Skeletal muscle satellite cell (primary cell): ENCODE results near the gene SMYD3.
"Not testable (repeated sequence)": the region's sequence is repeated elsewhere in the genome, so short reads cannot be mapped to it uniquely, and the experiment has no call there.

Experiments used
- H3K27me3 ChIP-seq: 2 replicates; pipeline ENCODE4 v1.7.0; 2013; ENCODE audit warnings: low read length; ENCODE audit not compliant: control insufficient read depth, insufficient read depth
- H3K36me3 ChIP-seq: 2 replicates; pipeline ENCODE4 v1.7.0; 2013; ENCODE audit warnings: mild to moderate bottlenecking, control low read depth, low read length; ENCODE audit not compliant: insufficient read depth
- H3K4me1 ChIP-seq: 2 replicates; pipeline ENCODE4 v1.7.0; 2013; ENCODE audit warnings: low read length; ENCODE audit not compliant: control insufficient read depth, insufficient read depth
- H3K4me2 ChIP-seq: 2 replicates; pipeline ENCODE4 v1.7.0; 2013; ENCODE audit warnings: mild to moderate bottlenecking, low read length
- H3K4me3 ChIP-seq: 2 replicates; pipeline ENCODE4 v1.7.0; 2013; ENCODE audit warnings: low read length
- H3K9ac ChIP-seq: 2 replicates; pipeline ENCODE4 v1.7.0; 2013; ENCODE audit warnings: mild to moderate bottlenecking, low read depth, low read length, moderate library complexity
- H3K9me3 ChIP-seq: replicated peaks from 2 replicates; pipeline ENCODE4 v1.7.0; 2013; ENCODE audit warnings: mild to moderate bottlenecking, control low read depth, low read length

Gene SMYD3

DNA sequence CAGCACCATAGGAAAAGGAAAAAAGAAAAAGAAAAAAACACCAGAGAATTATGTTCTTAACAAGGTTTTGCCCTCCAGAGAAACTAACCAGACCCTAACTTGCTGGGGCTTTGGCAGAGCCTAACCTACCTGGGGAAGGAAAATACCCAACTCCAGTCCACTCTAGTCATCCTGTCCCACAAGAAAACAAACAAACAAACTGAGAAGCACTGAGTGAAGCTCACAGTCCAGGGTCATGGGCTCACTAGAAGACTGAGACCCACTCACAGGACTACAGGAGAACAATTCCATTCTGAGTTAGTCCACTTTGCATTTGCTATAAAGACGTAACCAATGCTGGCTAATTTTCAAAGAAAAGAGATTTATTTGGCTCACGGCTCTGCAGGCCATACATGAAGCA, 543.4 kb downstream of the SMYD3 start:
- Histone ChIP-seq H3K9me3 (no peaks in the 10 kb centered on the region), H3K27me3 (no peaks in the 10 kb centered on the region), H3K4me3 (no peak overlapping the region), H3K36me3 (no peaks in the 10 kb centered on the region), H3K4me2 (no peak overlapping the region), H3K4me1 (peaks cover 3% of the 10 kb centered on the region), H3K9ac (no peak overlapping the region)

DNA sequence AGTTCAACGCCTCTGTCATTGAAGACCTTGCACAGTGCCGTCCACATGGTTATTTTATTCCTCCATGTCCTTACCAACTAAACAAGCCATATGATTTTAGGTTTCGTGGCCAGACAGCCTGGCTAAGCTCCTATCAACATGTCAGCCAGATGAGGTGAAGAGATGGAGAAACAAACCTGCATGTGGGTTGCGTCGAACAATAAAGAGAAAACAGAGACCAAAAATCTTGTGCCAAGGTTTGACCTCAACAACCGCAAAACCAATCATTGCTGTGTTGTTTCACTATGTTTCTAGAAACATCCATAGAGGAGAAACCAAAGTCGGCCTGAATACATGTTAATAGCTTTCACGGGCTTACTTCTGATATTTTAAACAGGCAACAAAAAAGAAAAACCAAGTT, 544.6 kb downstream of the SMYD3 start:
- H3K9ac ChIP-seq, result no peak overlapping the region
- no peaks in the 10 kb centered on the region for H3K4me1 ChIP-seq
- no peaks in the 10 kb centered on the region for H3K9me3 ChIP-seq
- H3K36me3 ChIP-seq, result no peaks in the 10 kb centered on the region
- H3K4me2 ChIP-seq, result no peak overlapping the region
- no peaks in the 10 kb centered on the region for H3K27me3 ChIP-seq
- H3K4me3 ChIP-seq, result no peak overlapping the region

DNA sequence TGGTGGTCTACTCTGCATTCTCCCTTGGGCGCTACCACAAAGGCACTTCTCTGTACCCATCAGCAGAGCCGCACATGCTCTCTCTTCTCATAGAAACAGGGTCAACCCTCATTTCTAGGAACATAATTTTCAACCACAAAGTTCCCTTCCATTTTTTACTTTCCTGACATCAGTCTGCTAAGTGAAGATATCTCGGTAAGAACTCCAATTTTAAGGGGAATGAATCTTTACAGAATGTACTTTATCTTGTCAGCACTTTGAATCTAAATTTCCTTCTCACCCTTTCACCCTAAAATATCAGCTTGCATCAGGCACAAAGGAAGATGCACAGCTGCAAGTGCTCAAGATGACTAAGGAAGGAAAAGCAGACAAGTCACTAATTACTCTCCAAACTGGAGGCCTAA, 545.9 kb downstream of the SMYD3 start:
- Histone ChIP-seq H3K36me3 (no peaks in the 10 kb centered on the region), H3K4me1 (no peaks in the 10 kb centered on the region), H3K4me2 (no peak overlapping the region), H3K27me3 (no peaks in the 10 kb centered on the region), H3K4me3 (no peak overlapping the region), H3K9me3 (no peaks in the 10 kb centered on the region), H3K9ac (no peak overlapping the region)

DNA sequence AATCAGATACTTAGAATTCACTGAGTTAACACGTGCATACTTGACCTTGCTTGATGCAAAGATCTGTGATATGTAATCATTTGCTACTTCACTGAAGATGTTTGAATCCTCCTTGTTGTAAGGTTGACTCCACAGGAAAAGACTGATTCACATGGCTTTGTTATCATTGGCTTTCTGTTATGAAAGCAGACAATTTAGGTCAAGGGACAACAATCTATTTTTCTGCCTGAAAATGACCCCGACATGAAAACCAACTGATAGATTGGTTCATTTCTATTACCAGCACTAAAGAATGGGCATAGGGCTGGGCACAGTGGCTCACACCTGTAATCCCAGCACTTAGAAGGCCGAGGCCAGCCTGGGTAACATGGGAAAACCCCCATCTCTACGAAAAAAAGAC, 546.9 kb downstream of the SMYD3 start:
- Histone ChIP-seq H3K9me3 (no peaks in the 10 kb centered on the region), H3K36me3 (no peaks in the 10 kb centered on the region), H3K4me1 (no peaks in the 10 kb centered on the region), H3K27me3 (no peaks in the 10 kb centered on the region), H3K4me3 (no peak overlapping the region), H3K4me2 (no peak overlapping the region), H3K9ac (no peak overlapping the region)

DNA sequence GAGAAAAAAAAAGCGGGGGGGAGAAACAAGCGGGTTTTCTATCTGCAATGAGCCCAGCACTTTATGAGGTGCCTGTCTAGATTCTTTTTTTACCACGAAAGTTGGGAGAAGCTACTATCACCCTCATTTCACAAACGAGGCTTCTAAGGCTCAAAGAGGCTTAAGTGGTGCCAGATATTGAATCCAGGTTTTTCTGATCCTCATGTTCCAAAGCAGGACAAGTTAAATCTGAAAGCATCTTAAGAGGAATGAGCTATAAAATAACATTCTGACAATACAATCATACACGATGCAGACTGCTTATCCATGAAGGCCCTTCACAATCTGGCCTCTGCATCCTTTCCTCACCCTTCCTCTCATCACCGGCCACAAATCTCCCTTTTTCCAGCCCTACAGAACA, 549.1 kb downstream of the SMYD3 start:
- Histone ChIP-seq H3K9me3 (no peaks in the 10 kb centered on the region), H3K4me3 (no peak overlapping the region), H3K9ac (no peak overlapping the region), H3K4me2 (no peak overlapping the region), H3K4me1 (peaks cover 9% of the 10 kb centered on the region), H3K27me3 (no peaks in the 10 kb centered on the region), H3K36me3 (no peaks in the 10 kb centered on the region)

DNA sequence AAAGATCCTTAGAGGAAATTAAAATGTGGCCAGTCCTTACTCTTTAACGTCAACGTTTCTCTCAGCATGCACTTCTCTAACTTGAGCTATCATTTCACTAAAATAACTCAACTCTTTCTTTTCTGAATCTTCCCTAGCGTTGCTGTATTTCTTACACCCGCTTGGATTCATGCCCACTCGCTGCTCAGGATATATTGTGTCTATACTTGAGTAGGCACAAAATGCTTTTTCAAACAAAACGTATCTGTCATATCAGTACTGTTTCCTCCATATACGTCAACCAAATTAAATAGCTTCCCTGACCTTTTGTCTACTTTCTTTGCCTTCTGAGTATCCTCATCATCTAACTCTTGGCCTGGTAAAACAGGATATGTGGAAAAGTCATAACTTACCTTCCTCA, 549.7 kb downstream of the SMYD3 start:
- Histone ChIP-seq H3K9me3 (no peaks in the 10 kb centered on the region), H3K9ac (no peak overlapping the region), H3K4me3 (no peak overlapping the region), H3K4me2 (no peak overlapping the region), H3K4me1 (peaks cover 9% of the 10 kb centered on the region), H3K27me3 (no peaks in the 10 kb centered on the region), H3K36me3 (no peaks in the 10 kb centered on the region)

DNA sequence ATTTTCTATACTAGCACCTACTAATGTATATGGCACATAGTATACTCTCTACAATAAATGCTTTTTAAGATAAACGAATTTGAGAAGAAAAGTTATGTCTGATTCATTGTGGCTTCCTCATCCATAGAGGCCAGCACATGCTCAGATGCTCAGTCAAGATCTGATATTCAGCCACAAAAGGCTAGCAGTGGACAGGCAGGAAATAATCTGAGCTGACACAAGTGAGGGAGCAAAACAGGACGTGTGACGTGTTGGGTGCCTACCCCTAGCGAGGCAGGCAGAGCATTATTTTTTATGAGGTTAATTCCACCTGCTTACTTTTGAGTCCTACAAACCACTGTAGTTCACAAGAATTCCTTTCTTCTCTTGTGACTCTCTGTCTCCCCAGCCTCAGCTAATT, 550.9 kb downstream of the SMYD3 start:
- Histone ChIP-seq H3K9me3 (no peaks in the 10 kb centered on the region), H3K4me1 (peaks cover 9% of the 10 kb centered on the region), H3K4me2 (no peak overlapping the region), H3K4me3 (no peak overlapping the region), H3K36me3 (no peaks in the 10 kb centered on the region), H3K9ac (no peak overlapping the region), H3K27me3 (no peaks in the 10 kb centered on the region)

DNA sequence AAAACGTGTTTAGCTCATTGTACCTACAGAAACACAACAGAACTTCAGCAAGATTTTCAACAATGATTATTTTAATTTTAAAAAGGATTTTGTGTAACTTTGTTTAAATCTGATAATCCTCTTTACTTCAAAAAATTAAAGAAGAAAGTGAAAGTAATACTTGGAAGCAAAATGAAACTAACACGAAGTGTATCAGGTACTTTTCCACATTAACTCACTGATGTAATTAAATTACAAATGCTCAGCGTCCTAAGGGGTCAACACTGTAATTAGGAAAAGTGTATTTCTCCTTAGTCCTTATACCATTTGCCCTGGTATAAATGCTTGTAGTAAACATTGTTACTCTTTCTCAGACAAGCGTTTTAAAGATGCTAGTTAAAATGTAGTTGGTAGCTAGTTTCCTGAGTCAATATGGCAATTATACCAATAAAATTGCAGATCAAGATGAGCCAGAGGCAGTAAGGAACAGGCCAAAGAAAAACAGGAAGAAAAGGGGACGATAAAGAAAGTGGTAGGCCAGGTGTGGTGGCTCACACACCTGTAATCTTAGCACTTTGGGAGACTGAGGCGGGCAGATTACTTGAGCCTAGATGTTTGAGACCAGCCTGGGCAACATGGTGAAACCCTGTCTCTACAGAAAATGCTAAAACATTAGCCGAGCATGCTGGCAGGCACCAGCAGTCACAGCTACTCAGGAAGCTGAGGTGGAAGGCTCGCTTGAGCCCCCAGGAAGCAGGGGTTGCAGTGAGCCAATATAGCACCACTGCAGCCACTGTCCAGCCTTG, 553.0 kb downstream of the SMYD3 start:
- Histone ChIP-seq H3K4me3 (peak overlapping the region; percentile 50), H3K4me1 (peaks cover 9% of the 10 kb centered on the region), H3K9me3 (no peaks in the 10 kb centered on the region), H3K36me3 (no peaks in the 10 kb centered on the region), H3K27me3 (no peaks in the 10 kb centered on the region), H3K4me2 (peak overlapping the region; percentile 81), H3K9ac (peak overlapping the region; percentile 70)

DNA sequence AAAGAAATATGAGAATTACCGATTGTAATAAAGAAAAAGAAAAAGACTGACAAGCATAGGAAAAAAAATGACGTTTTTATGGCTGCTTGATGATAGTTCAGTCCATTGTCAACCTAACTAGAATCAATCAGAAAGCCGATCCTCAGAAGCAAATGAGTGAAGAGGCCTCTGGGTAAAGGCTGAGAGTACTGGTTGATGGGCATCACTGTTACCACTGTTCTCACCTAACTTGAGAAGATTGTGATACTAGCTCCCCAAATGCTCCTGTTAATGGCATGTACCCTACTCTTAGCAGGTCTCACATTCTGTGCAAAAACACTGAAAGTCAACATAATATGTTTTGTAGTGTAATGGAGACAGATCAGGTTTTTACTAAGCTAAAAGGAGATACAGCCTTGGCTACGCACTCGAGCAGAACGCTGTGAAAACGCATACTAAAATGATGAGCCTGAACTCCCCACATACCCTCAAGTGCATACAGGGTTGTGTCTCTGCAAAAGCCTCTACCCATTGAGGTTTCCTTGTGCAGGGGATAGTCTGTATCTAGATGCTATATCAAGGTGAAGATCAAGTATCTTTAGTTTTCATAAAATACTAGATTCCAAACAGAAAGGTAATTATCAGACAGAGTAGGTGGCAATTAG, 554.6 kb downstream of the SMYD3 start:
- H3K9ac ChIP-seq, result no peak overlapping the region
- no peaks in the 10 kb centered on the region for H3K27me3 ChIP-seq
- no peak overlapping the region for H3K4me3 ChIP-seq

DNA sequence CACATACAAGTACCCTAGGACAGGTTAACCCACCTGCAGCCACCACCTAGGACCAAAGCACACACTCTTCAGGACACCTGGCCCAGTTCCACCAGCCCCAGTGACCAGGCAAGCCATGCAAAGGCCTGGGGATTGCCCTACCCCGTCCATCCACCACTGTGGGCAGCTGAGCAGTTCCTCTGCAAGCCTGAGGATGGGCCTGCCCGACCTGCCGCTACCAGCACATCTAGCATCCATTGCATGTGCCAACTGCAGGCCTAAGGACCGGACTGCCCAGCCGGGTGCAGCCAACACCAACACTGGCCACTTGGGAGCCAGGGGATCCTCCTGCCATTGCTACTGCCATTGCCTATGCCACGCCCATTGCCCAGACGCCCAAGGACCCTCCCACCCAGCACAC, 558.3 kb downstream of the SMYD3 start:
- Histone ChIP-seq H3K36me3 (no peaks in the 10 kb centered on the region), H3K4me3 (no peak overlapping the region), H3K4me1 (no peaks in the 10 kb centered on the region), H3K9me3 (no peaks in the 10 kb centered on the region), H3K9ac (no peak overlapping the region), H3K27me3 (no peaks in the 10 kb centered on the region), H3K4me2 (no peak overlapping the region)

More for the DNA sequence above, 554.6 kb downstream of the SMYD3 start:
- no peak overlapping the region for H3K4me2 ChIP-seq
- peaks cover 9% of the 10 kb centered on the region for H3K4me1 ChIP-seq
- no peaks in the 10 kb centered on the region for H3K9me3 ChIP-seq
- no peaks in the 10 kb centered on the region for H3K36me3 ChIP-seq

DNA sequence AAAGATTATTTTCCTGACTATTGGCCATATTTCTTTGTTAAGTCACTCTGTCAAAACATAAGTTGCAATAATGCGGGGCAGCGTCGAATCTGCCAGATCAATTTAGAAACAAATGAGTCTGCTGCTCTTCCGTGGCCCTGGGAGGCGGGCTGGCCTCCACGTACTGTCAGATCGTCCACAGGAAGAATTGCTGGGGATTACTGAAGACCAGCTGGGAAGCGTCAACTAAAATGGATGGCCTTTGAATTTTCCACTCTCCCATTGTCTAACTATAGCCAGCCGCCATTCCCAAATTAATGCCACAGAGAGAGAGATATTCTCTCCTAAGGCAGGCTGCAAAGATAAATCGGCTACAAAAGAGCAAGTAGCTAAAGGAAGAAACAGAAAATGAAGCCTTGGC, 560.2 kb downstream of the SMYD3 start:
- Histone ChIP-seq H3K9me3 (no peaks in the 10 kb centered on the region), H3K4me1 (no peaks in the 10 kb centered on the region), H3K9ac (no peak overlapping the region), H3K4me2 (no peak overlapping the region), H3K27me3 (no peaks in the 10 kb centered on the region), H3K4me3 (no peak overlapping the region), H3K36me3 (no peaks in the 10 kb centered on the region)

DNA sequence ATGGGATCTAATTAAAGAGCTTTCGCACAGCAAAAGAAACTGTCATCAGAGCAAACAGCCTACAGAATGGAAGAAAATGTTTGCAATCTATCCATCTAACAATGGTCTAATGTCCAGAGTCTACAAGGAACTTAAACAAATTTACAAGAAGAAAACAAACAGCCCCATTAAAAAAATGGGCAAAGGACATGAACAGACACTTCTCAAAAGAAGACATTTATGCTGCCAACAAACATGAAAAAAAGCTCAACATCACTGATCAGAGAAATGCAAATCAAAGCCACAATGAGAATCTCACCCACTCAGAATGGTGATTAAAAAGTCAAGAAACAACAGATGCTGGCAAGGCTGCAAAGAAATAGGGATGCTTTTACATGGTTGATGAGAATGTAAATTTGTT, 561.9 kb downstream of the SMYD3 start:
- not testable (repeated sequence) for H3K27me3 ChIP-seq, H3K9ac ChIP-seq, H3K4me1 ChIP-seq, H3K4me2 ChIP-seq, H3K9me3 ChIP-seq, H3K36me3 ChIP-seq, H3K4me3 ChIP-seq
